Esophagus squamous epithelium (tissue), 4 donors: ENCODE results near the gene HPD.

Experiments
- CTCF ChIP-seq, 6 experiments: fragments of 450-650 bp in 4 of 6; fragments of 200-600 bp in 2 of 6; sonication (generic) in 2 of 6; IDR thresholded peaks; one replicate each; pipeline ENCODE4 v1.5.1; 2016 to 2019; ENCODE audit warnings: antibody characterized with exemption in 6 of 6, mild to moderate bottlenecking in 4 of 6, moderate library complexity in 4 of 6
- POLR2A ChIP-seq, 4 donors: fragments of 450-650 bp; IDR thresholded peaks; one replicate each; pipeline ENCODE4 v1.6.1; 2017; ENCODE audit warnings: antibody characterized with exemption in 4 of 4, mild to moderate bottlenecking in 4 of 4, moderate library complexity in 3 of 4

- TF ChIP-seq CTCF (IDR thresholded peaks at IDR 0.05) (peak; percentile 98 to 100 (median 99)), POLR2A (IDR thresholded peaks at IDR 0.05) (no peak)
Observed at GRCh38 chr12:121811434-121812319, 47.0 kb downstream of the HPD start.
